Lower leg skin (tissue), 4 donors: ENCODE measurements around the gene DCAF15. TPM values are rescaled to one million over a fixed set of nuclear protein-coding genes. Genes with fewer than 3 reads are reported as not detected.

Experiments
- DNase-seq, 2 donors: peaks; one replicate each; pipeline ENCODE4 v3.0.0-alpha.2; 2019; ENCODE audit warnings: low spot score in 2 of 2
- H3K4me3 ChIP-seq: fragments of 200-600 bp; sonication (generic); 2 replicates; pipeline ENCODE4 v1.5.1; 2017; ENCODE audit warnings: mild to moderate bottlenecking, low read depth; ENCODE audit not compliant: poor library complexity, severe bottlenecking
- POLR2A ChIP-seq, 2 donors: fragments of 450-650 bp; IDR thresholded peaks; one replicate each; pipeline ENCODE4 v1.6.1; 2016 to 2017; ENCODE audit warnings: antibody characterized with exemption in 2 of 2, mild to moderate bottlenecking in 1 of 2, moderate library complexity in 1 of 2
- WGBS, 2 donors: methylation state at CpG; one replicate each; pipeline ENCODE4 v1.1.5; 2018; 5-methylcytosine and 5-hydroxymethylcytosine counted together
- intact Hi-C: fragments of 100-400 bp; cut with DNase I; formaldehyde crosslinking; loops from one replicate; pipeline ENCODE4 v1.15.0; 2023; ENCODE audit warnings: low total_unique reads
- total RNA-seq, 4 donors: library from RNA; depleted of rRNA; stranded (reverse); fragments of >200 nt; gene quantifications; one replicate each; pipeline ENCODE4 v1.1.0, GENCODE V29; 2016
- TF ChIP-seq, protein P1 (sequence below), 3 donors: fragments of 450-650 bp; IDR thresholded peaks; one replicate each; pipeline ENCODE4 v1.5.1; 2016; ENCODE audit warnings: antibody characterized with exemption in 3 of 3, mild to moderate bottlenecking in 3 of 3, moderate library complexity in 2 of 3

The DCAF15 gene
- total RNA-seq, 4 donors from 2014 or later = 31.8 to 51.7 (median 43.0) TPM

DNA sequence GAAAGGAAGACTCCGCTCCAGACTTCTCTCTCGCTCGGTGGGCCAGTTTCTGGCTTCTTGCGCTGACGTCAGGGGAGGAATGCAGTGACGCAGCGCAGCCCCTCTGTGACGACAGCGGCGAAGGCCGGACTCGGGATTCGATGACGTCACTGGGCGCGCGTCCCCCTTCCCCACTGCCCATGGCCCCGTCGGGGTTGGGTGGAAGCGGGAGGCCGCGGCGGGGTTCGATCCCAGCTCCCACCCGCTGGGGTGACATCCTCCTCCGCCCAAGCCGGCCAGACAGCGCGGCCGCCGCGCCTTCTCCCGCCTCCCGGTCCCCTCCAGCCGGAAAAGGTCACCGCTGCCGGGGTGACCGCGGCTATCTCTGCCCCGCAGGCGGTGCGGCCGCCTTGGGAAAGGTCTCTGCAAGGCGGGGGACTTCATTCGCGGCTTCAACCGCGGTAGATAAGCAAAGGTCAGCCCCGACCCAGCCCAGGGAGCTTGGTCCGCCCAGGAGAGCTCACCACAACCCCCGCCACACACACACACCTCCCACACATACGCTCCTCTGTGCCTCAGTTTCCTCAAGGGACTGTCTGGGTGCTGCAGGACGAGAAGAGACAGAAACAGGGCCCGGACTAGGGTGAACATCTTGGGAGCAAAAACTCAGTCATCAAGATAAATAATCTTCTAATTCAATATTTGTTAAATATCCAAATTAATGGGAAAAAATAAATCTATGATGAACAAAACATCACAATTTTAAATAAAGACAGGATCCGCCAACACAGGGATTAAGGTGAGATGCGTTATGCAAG, 54.7 kb downstream of the DCAF15 start:
- peak overlapping the region; percentile 41 for H3K4me3 ChIP-seq
- DNase-seq = peak in 1 of 2 donors; percentile 97
- 6 to 15% methylated on average over 17 to 44 of the region's 56 CpGs for WGBS, 2 donors
- no peak for TF ChIP-seq POLR2A (IDR thresholded peaks at IDR 0.05)
- TF ChIP-seq, protein P1, sequence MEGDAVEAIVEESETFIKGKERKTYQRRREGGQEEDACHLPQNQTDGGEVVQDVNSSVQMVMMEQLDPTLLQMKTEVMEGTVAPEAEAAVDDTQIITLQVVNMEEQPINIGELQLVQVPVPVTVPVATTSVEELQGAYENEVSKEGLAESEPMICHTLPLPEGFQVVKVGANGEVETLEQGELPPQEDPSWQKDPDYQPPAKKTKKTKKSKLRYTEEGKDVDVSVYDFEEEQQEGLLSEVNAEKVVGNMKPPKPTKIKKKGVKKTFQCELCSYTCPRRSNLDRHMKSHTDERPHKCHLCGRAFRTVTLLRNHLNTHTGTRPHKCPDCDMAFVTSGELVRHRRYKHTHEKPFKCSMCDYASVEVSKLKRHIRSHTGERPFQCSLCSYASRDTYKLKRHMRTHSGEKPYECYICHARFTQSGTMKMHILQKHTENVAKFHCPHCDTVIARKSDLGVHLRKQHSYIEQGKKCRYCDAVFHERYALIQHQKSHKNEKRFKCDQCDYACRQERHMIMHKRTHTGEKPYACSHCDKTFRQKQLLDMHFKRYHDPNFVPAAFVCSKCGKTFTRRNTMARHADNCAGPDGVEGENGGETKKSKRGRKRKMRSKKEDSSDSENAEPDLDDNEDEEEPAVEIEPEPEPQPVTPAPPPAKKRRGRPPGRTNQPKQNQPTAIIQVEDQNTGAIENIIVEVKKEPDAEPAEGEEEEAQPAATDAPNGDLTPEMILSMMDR (IDR thresholded peaks at IDR 0.05) = no peak
- intact Hi-C loops = no loop called here

Other genes starting within 250 kb of the DCAF15 start
- gene MRI1, start 188.0 kb upstream of the DCAF15 start, total RNA-seq = 100 to 1,000 TPM in 2 of 4 donors, 10 to 100 TPM in 2; 72.8 to 133 (median 92.1) TPM
- gene C19orf53, start 178.1 kb upstream of the DCAF15 start, total RNA-seq = 100 to 1,000 TPM; 113 to 200 (median 145) TPM
- 10 to 100 TPM; 22.3 to 29.9 (median 23.3) TPM for gene ZSWIM4, start 157.1 kb upstream of the DCAF15 start, total RNA-seq
- gene NANOS3, start 75.4 kb upstream of the DCAF15 start, total RNA-seq = not detected
- 10 to 100 TPM in 1 of 4 donors, 1 to 10 TPM in 3; 2.3 to 11.8 (median 5.7) TPM for gene BRME1, start 46.4 kb upstream of the DCAF15 start, total RNA-seq
- 100 to 1,000 TPM in 1 of 4 donors, 10 to 100 TPM in 3; 48.9 to 104 (median 54.8) TPM for gene CC2D1A, start 46.3 kb upstream of the DCAF15 start, total RNA-seq
- 1 to 10 TPM; 5.2 to 8.2 (median 6.4) TPM for gene PODNL1, start 14.1 kb upstream of the DCAF15 start, total RNA-seq
- gene RFX1, start 53.8 kb downstream of the DCAF15 start, total RNA-seq = 1 to 10 TPM; 4.5 to 9.2 (median 6.1) TPM
- gene RLN3, start 75.6 kb downstream of the DCAF15 start, total RNA-seq = not detected
- 1 to 10 TPM in 3 of 4 donors, under 1 TPM in 1; 0.27 to 2.7 (median 2.0) TPM for gene IL27RA, start 79.3 kb downstream of the DCAF15 start, total RNA-seq
- under 1 TPM in 1 of 4 donors, not detected in 3; 0.10 TPM for gene PALM3, start 109.6 kb downstream of the DCAF15 start, total RNA-seq
- 10 to 100 TPM in 3 of 4 donors, 1 to 10 TPM in 1; 9.1 to 26.2 (median 17.2) TPM for gene MISP3, start 120.3 kb downstream of the DCAF15 start, total RNA-seq
- not detected for gene C19orf67, start 133.3 kb downstream of the DCAF15 start, total RNA-seq
- gene SAMD1, start 138.2 kb downstream of the DCAF15 start, total RNA-seq = 10 to 100 TPM; 23.2 to 61.1 (median 33.2) TPM
- gene PRKACA, start 165.3 kb downstream of the DCAF15 start, total RNA-seq = 10 to 100 TPM; 45.9 to 53.7 (median 49.2) TPM
- gene ASF1B, start 184.1 kb downstream of the DCAF15 start, total RNA-seq = 1 to 10 TPM in 3 of 4 donors, not detected in 1; 1.6 to 3.2 (median 2.3) TPM